K562 (cell line): ENCODE measurements around the gene PPT2. TPM values are rescaled to one million over a fixed set of nuclear protein-coding genes. Genes with fewer than 3 reads are reported as not detected.
A peak's percentile ranks its signal among the peaks of the same experiment; 100 is the strongest.

Experiments used
- EHMT2 ChIP-seq: fragments of 450-650 bp; IDR thresholded peaks from 2 replicates; pipeline ENCODE4 v1.6.1; 2018; ENCODE audit warnings: antibody characterized with exemption
- GATAD2B ChIP-seq: fragments of 450-650 bp; IDR thresholded peaks from 2 replicates; pipeline ENCODE4 v1.6.1; 2017; ENCODE audit warnings: mild to moderate bottlenecking, borderline replicate concordance
- SMAD3 ChIP-seq: fragments of 450-650 bp; formaldehyde crosslinking; conservative IDR thresholded peaks from 2 replicates; pipeline ENCODE4 v1.4.0; 2020; ENCODE audit warnings: mild to moderate bottlenecking
- ZBTB8A ChIP-seq: fragments of 450-650 bp; IDR thresholded peaks from 2 replicates; pipeline ENCODE4 v1.6.1; 2018; ENCODE audit warnings: mild to moderate bottlenecking, moderate library complexity; ENCODE audit not compliant: partially characterized antibody
- ZKSCAN3 ChIP-seq: fragments of 250-450 bp; sonication (Bioruptor Pico); IDR thresholded peaks from 2 replicates; pipeline ENCODE4 v1.4.0; 2020
- ZNF583 ChIP-seq: fragments of 250-450 bp; sonication (Bioruptor Pico); IDR thresholded peaks from 2 replicates; pipeline ENCODE4 v1.4.0; 2020
- ZNF707 ChIP-seq: fragments of 250-450 bp; sonication (Bioruptor Pico); conservative IDR thresholded peaks from 2 replicates; pipeline ENCODE4 v1.8.0; 2022; ENCODE audit warnings: inconsistent platforms, mild to moderate bottlenecking, moderate library complexity
- polyA plus RNA-seq, 8 experiments: library from polyadenylated mRNA; depleted of rRNA in 4 of 8; stranded (reverse) in 5 of 8; unstranded in 3 of 8; fragments of >200 nt; fragmentation: Nextera tagmentation in 2 of 8; fragmentation: Illumina TruSeq in 1 of 8; extraction: Ambion mirVana in 2 of 8; extraction: Trizol in 1 of 8; gene quantifications; 2 replicates each; pipeline versions ENCODE4 v1.2.1 to v1.2.3, GENCODE V29; 2011 to 2014; ENCODE audit warnings: inconsistent platforms in 1 of 8, missing spikeins in 1 of 8
- total RNA-seq, 7 experiments: library from RNA; depleted of rRNA in 6 of 7; stranded (reverse); fragments of >200 nt in 6 of 7; fragmentation: Illumina TruSeq in 2 of 7; extraction: Trizol in 2 of 7; gene quantifications; 2 replicates each; pipeline versions ENCODE4 v1.2.1 to v1.2.3, GENCODE V29; 2011 to 2021; ENCODE audit warnings: low replicate concordance in 1 of 7
- TF ChIP-seq, protein P1 (sequence below), 2 experiments: IDR thresholded peaks in 1 of 2; conservative IDR thresholded peaks in 1 of 2; 2 replicates each; pipeline ENCODE4 v1.6.1; 2016; ENCODE audit warnings: low read depth in 2 of 2, mild to moderate bottlenecking in 1 of 2, missing compliant biosample characterization in 1 of 2, missing genetic modification characterization in 1 of 2, moderate library complexity in 1 of 2
- TF ChIP-seq, protein P2 (sequence below): fragments of 200-800 bp; sonication (Bioruptor generic); IDR thresholded peaks from 2 replicates; pipeline ENCODE4 v1.6.1; 2016; ENCODE audit warnings: missing genetic modification characterization, missing compliant biosample characterization
- TF ChIP-seq, protein P3 (sequence below), 2 experiments: fragments of 450-650 bp in 1 of 2; sonication (generic) in 1 of 2; formaldehyde crosslinking in 1 of 2; IDR thresholded peaks; 2 replicates each; pipeline versions ENCODE4 v1.7.1 to v1.9.0; 2016 to 2022; ENCODE audit warnings: inconsistent platforms in 1 of 2, mild to moderate bottlenecking in 1 of 2, missing genetic modification reagents in 1 of 2

Gene PPT2
- total and polyA plus RNA-seq, 9 of the 15 experiments (the other 6 are each of a cell fraction or from before 2014, with no cell fraction given) = 27.4 to 98.8 (median 69.9) TPM

DNA sequence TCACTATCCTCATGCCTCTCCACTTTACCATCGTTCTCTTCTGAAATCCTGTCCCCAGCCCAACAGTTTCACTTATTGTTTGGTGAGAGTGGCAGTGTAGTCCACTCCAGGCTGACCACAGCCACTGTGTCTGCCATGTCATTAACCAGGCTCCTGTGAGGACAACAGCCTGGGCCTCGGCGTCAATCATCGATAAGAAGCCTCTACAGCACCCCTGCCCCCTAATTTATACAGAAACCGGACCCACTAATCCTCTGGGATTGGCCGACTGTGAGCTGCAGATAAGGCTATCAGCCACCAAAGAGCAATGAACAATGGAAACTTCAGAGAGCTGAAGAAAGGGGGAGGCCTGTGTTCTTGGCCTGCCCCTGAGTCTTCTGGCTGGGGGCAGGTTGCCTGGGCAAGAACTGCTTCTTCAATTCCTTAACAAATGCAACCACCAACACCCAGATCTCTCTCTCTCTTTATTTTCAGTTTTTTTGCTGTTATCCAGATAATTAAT lies 13.9 kb downstream of the PPT2 start (continued):
- TF ChIP-seq, protein P1, sequence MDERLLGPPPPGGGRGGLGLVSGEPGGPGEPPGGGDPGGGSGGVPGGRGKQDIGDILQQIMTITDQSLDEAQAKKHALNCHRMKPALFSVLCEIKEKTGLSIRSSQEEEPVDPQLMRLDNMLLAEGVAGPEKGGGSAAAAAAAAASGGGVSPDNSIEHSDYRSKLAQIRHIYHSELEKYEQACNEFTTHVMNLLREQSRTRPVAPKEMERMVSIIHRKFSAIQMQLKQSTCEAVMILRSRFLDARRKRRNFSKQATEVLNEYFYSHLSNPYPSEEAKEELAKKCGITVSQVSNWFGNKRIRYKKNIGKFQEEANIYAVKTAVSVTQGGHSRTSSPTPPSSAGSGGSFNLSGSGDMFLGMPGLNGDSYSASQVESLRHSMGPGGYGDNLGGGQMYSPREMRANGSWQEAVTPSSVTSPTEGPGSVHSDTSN (CRISPR knock-in tag; IDR thresholded peaks at IDR 0.05; ENCODE audit: low read depth) = peak; percentile 77
- TF ChIP-seq, protein P1 (tag; conservative IDR thresholded peaks at IDR 0.05; ENCODE audit: low read depth) = no peak
- TF ChIP-seq, protein P2, sequence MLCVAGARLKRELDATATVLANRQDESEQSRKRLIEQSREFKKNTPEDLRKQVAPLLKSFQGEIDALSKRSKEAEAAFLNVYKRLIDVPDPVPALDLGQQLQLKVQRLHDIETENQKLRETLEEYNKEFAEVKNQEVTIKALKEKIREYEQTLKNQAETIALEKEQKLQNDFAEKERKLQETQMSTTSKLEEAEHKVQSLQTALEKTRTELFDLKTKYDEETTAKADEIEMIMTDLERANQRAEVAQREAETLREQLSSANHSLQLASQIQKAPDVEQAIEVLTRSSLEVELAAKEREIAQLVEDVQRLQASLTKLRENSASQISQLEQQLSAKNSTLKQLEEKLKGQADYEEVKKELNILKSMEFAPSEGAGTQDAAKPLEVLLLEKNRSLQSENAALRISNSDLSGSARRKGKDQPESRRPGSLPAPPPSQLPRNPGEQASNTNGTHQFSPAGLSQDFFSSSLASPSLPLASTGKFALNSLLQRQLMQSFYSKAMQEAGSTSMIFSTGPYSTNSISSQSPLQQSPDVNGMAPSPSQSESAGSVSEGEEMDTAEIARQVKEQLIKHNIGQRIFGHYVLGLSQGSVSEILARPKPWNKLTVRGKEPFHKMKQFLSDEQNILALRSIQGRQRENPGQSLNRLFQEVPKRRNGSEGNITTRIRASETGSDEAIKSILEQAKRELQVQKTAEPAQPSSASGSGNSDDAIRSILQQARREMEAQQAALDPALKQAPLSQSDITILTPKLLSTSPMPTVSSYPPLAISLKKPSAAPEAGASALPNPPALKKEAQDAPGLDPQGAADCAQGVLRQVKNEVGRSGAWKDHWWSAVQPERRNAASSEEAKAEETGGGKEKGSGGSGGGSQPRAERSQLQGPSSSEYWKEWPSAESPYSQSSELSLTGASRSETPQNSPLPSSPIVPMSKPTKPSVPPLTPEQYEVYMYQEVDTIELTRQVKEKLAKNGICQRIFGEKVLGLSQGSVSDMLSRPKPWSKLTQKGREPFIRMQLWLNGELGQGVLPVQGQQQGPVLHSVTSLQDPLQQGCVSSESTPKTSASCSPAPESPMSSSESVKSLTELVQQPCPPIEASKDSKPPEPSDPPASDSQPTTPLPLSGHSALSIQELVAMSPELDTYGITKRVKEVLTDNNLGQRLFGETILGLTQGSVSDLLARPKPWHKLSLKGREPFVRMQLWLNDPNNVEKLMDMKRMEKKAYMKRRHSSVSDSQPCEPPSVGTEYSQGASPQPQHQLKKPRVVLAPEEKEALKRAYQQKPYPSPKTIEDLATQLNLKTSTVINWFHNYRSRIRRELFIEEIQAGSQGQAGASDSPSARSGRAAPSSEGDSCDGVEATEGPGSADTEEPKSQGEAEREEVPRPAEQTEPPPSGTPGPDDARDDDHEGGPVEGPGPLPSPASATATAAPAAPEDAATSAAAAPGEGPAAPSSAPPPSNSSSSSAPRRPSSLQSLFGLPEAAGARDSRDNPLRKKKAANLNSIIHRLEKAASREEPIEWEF (CRISPR knock-in tag) = peak; percentile 86; the same call in 1 of the 2 replicates
- TF ChIP-seq GATAD2B (peak; percentile 95; the same call in 1 of the 2 replicates), ZNF583 (CRISPR knock-in tag) (peak; percentile 87; the same call in 1 of the 2 replicates), SMAD3 (CRISPR knock-in tag) (peak; percentile 92), ZNF707 (CRISPR knock-in tag) (peak; percentile 37; the same call in 1 of the 2 replicates), ZBTB8A (no peak), ZKSCAN3 (no peak), EHMT2 (peak; percentile 86)
- TF ChIP-seq, protein P3, sequence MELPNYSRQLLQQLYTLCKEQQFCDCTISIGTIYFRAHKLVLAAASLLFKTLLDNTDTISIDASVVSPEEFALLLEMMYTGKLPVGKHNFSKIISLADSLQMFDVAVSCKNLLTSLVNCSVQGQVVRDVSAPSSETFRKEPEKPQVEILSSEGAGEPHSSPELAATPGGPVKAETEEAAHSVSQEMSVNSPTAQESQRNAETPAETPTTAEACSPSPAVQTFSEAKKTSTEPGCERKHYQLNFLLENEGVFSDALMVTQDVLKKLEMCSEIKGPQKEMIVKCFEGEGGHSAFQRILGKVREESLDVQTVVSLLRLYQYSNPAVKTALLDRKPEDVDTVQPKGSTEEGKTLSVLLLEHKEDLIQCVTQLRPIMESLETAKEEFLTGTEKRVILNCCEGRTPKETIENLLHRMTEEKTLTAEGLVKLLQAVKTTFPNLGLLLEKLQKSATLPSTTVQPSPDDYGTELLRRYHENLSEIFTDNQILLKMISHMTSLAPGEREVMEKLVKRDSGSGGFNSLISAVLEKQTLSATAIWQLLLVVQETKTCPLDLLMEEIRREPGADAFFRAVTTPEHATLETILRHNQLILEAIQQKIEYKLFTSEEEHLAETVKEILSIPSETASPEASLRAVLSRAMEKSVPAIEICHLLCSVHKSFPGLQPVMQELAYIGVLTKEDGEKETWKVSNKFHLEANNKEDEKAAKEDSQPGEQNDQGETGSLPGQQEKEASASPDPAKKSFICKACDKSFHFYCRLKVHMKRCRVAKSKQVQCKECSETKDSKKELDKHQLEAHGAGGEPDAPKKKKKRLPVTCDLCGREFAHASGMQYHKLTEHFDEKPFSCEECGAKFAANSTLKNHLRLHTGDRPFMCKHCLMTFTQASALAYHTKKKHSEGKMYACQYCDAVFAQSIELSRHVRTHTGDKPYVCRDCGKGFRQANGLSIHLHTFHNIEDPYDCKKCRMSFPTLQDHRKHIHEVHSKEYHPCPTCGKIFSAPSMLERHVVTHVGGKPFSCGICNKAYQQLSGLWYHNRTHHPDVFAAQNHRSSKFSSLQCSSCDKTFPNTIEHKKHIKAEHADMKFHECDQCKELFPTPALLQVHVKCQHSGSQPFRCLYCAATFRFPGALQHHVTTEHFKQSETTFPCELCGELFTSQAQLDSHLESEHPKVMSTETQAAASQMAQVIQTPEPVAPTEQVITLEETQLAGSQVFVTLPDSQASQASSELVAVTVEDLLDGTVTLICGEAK (IDR thresholded peaks at IDR 0.05) = no peak
- TF ChIP-seq, protein P3 (CRISPR knock-in tag; IDR thresholded peaks at IDR 0.05) = no peak
